HG03558 (cell line): Measurements from ENCODE around the gene HABP4.

Experiments
- ATAC-seq: cut with Tn5 transposase; IDR thresholded peaks from one replicate; pipeline ENCODE4 v1.9.1; 2021; ENCODE audit warnings: moderate number of reproducible peaks; ENCODE audit not compliant: unreplicated experiment; ENCODE audit errors: extremely low read depth

HABP4 gene

DNA sequence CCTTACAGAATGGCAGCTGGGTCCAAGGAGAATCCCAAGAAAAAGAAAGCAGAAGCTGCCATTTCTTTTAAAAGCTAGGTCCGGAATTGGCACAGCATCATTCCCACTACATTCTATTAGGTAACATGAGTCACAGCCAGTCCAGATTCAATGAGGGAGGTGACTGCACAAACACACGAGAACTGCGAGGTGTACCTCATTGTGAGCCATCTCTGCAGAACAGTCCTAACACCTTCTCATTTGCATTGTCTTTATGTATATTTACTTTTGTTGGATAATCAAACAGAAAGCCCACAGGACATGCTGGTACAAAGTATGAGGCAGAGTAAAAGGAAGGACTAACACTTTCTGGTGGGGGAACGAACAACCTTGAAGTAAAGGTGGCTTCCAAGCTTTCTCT lies 14.6 kb upstream of the HABP4 start:
- ATAC-seq, result no peak

DNA sequence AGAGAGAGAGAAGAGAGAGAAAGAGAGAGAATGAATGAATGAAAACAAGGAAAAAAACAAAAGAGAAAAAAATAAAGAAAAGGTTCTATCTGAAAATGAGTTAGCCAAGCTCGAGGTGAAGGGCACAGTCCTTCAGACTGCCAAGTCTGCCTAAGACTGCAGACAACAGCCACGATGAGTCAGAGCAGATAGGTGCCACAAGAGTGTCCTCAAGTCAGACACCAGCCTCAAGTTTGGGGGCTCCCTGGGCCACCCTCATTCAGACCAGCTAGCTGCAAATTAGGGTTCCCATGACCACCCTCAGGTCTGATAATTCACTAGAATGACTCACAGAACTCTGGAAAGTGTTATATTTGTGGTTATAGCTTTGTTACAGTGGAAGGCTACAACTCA lies 13.9 kb upstream of the HABP4 start:
- ATAC-seq, result no peak

DNA sequence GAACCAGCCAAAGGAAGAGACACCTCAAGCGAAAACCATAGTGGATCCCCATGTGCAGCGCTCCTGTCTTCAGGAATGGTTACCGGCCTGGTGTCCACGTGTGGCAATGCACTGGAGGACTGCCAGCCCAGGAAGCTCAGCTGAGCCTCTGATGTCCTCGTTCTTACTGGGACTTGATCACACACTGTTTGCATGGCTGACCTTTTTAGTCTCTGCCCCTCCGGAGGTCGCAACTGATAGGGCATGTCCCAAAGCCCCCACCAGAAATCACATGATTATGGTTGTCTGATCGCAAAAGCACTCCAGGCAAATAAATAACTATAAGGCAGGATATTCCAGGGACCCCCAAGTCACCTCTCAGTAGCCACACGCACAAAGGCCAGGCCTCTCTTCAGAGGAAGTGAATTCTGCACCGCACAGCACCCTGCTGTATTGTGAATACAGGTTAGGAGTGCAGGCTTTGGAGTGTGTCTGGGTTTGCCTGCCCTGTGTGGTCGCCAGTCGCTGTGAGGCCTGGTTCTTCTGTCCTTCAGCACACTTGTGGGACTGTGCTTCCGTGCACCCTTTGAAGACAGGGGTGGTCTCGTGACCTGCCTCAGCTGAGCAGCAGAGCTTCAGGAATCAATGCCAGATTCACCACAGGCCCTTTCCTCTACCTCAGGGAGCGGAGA lies 13.4 kb upstream of the HABP4 start:
- ATAC-seq, result no peak

DNA sequence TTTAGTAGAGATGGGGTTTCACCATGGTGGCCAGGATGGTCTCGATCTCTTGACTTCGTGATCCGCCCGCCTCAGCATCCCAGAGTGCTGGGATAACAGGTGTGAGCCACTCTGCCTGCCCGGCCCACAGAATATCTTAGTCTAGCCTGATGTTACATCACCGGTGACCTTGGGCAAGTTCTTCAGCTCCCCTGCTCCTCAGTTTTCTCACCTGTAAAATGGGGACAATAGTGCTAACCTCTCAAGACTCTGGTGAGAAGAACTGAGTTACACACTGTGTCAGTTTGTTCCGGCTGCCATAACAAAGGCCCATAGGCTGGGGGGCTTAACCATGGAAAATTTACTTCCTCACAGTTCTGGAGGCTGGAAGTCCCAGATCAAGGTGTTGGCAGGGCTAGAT lies 12.5 kb upstream of the HABP4 start:
- no peak for ATAC-seq

GRCh38 chr9:96440671-96441199 lies 9.2 kb upstream of the HABP4 start:
- ATAC-seq, result no peak

DNA sequence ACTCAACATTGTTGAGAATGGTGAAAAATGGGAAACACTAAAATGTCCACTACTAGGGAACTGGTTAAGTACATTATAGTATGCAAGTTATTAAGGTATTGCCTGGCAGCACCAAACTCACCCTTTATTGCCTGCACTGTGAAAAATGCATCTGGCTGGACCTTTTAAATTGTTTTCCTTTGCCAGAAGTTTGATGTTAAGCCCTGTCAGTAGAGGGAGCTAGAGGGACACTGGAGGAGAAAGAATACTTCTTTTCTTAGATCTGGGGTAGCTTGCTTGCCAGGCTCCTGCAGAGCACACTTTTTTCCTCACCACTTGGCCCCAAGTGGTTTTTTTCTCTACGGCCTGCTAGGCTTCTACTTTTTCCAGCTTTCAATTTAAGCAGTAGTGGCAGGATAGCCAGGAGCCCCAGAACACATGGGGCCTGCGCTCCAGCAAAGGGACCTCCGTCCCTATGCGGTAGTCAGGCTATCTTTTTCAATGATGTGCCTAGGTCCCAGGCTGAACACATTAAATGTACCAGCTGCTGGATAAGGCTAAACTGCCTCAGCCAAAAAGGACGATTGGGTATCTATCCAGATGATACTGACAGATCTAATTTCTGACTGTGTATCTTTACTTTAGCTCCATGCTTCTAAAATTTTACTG lies 8.0 kb upstream of the HABP4 start:
- no peak for ATAC-seq

DNA sequence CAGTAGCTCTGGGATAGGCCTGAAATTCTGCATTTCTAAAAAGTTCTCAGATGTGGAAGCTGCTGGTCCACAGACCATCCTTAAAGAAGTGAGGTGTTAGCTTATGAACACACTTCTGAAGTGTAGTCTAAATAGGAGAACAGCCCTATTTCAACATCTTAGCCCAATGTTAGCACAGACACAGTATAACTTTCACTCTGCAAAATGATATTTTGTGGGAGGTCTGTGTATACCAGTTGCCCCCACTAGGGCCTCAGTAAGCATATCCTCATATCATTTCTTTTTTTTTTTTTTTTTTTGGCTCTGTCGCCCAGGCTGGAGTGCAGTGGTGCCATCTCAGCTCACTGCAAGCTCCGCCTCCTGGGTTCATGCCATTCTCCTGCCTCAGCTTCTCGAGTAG lies 7.5 kb upstream of the HABP4 start:
- ATAC-seq, result no peak

GRCh38 chr9:96447406-96447805 lies 2.6 kb upstream of the HABP4 start:
- ATAC-seq, result no peak

- ATAC-seq, result no peak
Measured at GRCh38 chr9:96448546-96449170, 1.3 kb upstream of the HABP4 start.

DNA sequence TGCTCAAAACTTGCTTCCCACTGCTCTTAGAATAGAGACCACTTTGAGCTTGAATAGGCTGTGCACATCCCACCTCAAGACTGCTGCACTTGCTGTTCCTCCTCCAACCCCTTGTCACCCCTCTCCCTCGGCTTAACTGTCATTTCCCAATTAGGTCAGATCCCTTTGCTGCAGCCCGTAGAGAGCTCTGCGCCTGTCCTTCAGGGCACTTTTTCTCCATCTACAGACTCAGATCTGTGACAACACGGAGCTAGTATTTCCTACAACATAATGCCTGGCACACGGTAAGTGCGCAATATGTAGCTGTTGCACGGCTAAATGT lies 485 bp upstream of the HABP4 start:
- no peak for ATAC-seq

- ATAC-seq, result no peak
Measured at GRCh38 chr9:96450613-96451528, 902 bp downstream of the HABP4 start.

DNA sequence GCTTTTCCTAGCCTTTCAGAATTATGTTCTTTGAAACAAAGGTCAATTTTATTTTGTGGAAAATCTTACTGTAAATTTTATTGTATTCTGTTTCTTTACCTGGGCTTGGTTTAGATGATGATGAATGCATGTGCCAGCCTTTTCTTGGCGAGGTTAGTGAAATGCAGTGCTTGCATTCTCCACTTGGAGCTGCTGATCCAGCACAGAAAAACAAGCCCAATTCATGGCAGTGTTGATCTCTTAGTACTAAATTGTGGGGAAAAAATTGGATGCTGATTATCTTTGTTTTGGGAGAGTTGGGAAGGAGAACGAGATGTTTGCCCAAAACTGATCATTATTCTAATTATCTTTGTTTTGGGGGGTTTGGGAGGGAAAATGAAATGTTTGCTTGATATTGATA lies 3.7 kb downstream of the HABP4 start:
- no peak for ATAC-seq

- ATAC-seq, result no peak
Measured at GRCh38 chr9:96457266-96457665, 7.3 kb downstream of the HABP4 start.

DNA sequence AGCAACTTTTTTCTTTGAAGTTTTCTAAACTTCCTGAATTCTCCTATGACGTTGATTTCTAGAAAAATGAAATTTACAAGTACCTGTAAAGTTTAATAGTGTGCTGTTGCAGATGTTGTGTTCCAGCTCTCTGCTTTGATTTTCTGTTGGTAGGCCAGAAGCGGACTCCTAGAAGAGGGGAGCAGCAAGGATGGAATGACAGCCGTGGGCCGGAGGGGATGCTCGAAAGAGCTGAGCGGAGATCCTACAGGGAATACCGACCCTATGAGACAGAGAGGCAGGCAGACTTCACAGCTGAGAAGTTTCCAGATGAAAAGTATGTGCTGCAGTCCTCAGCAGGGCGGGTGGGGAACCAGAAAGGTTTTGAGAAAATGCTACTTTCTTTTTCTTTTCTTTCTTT lies 8.3 kb downstream of the HABP4 start:
- no peak for ATAC-seq

- no peak for ATAC-seq
Measured at GRCh38 chr9:96459268-96460007, 9.5 kb downstream of the HABP4 start.

- no peak for ATAC-seq
Measured at GRCh38 chr9:96460470-96460869, 10.5 kb downstream of the HABP4 start.

DNA sequence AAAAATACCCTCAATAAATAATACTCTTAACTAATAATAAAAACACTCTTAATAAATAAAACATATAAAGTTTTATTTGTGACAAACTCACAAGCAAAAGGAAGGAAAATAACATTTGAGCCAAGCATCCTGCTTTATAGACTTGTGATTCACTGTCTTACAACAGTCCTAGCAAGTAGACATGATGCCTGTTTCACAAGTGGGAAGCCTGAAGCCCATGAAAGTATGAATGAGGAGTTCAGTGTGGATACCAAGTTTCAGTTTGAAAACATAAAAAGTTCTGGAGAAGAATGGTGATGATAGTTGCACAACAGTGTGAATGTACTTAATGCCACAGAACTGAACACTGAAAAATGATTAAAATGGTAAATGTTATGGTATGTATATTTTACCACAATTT lies 10.9 kb downstream of the HABP4 start:
- ATAC-seq, result no peak

DNA sequence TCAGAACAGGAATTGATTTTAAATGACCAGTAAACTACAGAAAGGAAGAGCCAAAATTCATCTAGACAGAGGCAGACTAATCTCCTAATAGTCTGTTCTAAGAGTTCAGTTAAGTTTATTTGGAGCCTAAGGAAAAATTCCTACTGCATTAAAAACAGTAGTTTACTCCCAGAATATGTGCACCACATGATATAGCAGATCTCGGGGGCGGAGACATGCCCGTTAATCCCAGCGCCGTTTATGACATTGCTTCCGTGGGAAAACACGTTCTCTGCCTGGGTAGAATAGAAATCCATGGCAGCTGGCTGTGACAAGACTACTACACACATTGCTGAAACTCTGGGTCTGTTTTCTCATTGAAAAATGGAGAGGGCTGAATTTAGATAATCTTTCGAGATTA lies 11.4 kb downstream of the HABP4 start:
- ATAC-seq, result no peak

DNA sequence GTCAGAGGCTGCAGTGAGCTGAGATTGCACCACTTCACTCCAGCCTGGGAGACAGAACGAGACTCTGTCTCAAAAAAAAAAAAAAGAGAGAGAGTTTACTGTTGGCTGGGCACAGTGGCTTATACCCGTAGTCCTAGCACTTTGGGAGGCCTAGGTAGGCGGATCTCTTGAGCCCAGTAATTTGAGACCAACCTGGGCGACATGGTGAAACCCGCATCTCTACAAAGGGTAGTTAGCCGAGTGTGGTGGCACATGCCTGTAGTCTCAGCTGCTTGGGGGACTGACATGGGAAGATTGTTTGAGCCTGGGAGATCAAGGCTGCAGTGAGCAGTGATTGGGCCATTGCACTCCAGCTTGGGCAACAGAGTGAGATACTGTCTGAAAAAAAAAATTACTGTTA lies 12.6 kb downstream of the HABP4 start:
- no peak for ATAC-seq

DNA sequence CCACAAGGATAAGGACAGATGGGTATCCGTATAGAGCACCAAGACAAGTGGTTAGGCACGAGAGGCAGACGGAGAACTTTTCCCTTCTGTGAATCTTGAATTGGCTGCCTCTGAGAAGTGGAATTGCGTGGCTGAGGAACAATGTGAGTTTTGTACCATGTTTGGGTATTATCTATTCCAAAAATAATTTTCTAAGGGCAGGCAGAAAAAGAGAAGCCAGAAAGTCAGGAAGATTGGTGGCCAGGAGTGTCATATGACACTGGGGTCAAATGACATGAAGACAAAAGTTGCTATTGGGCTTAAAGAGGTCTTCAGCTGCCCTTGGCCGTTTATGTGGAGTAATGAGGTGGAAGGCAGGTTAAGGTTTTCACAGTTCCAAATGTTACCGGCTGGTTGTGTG lies 14.5 kb downstream of the HABP4 start:
- ATAC-seq, result no peak
